Measurements from ENCODE around the gene NT5DC1.

GRCh38 chr6:116196841-116197240 is 96.2 kb downstream of the NT5DC1 start:
- TF ChIP-seq, protein P1, sequence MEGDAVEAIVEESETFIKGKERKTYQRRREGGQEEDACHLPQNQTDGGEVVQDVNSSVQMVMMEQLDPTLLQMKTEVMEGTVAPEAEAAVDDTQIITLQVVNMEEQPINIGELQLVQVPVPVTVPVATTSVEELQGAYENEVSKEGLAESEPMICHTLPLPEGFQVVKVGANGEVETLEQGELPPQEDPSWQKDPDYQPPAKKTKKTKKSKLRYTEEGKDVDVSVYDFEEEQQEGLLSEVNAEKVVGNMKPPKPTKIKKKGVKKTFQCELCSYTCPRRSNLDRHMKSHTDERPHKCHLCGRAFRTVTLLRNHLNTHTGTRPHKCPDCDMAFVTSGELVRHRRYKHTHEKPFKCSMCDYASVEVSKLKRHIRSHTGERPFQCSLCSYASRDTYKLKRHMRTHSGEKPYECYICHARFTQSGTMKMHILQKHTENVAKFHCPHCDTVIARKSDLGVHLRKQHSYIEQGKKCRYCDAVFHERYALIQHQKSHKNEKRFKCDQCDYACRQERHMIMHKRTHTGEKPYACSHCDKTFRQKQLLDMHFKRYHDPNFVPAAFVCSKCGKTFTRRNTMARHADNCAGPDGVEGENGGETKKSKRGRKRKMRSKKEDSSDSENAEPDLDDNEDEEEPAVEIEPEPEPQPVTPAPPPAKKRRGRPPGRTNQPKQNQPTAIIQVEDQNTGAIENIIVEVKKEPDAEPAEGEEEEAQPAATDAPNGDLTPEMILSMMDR (IDR thresholded peaks at IDR 0.05 in 8 of 11, conservative IDR thresholded peaks at IDR 0.05 in 3 of 11) = no peak
- no peak for TF ChIP-seq POLR2A (IDR thresholded peaks at IDR 0.05)

Data from spleen (tissue), 7 donors.